IMR-90 (cell line): ENCODE measurements around the gene TMC1. TPM values are rescaled to one million over a fixed set of nuclear protein-coding genes. Genes with fewer than 3 reads are reported as not detected.

Experiments used
- ATAC-seq: fragments of 200-7000 bp; cut with Tn5 transposase; 2 replicates; pipeline ENCODE4 v1.9.1; 2020; ENCODE audit warnings: low read depth, mild to moderate bottlenecking, moderate library complexity
- BruUV-seq: library from RNA; stranded (reverse); fragments of 400-500 nt; replicated peaks from 2 replicates; lab custom pipeline; 2021; lab: Mats Ljungman, UMichigan
- CTCF ChIA-PET: fragments of 300-600 bp; formaldehyde crosslinking; extraction: SDS; loops from one replicate; lab custom pipeline; 2021; ENCODE audit warnings: antibody characterized with exemption; lab: Yijun Ruan, JAX
- POLR2A ChIA-PET: fragments of 300-600 bp; sonication (Branson Sonifier 250); formaldehyde crosslinking; loops from one replicate; lab custom pipeline; 2022; ENCODE audit warnings: antibody characterized with exemption; ENCODE audit not compliant: unreplicated experiment; lab: Charles Lee
- DNase-seq: peaks from one replicate; pipeline ENCODE4 v3.0.0; 2013
- H2AFZ ChIP-seq: replicated peaks from 2 replicates; pipeline ENCODE3; 2013; ENCODE audit warnings: low read length, mild to moderate bottlenecking; ENCODE audit not compliant: poor library complexity
- H2AK5ac ChIP-seq: 2 replicates; pipeline ENCODE4 v1.6.1; 2013; ENCODE audit warnings: low read depth, low read length, inconsistent platforms
- H2AK9ac ChIP-seq: replicated peaks from 2 replicates; pipeline ENCODE3; 2013; ENCODE audit warnings: mild to moderate bottlenecking, low read depth, low read length, moderate library complexity; ENCODE audit not compliant: poor library complexity
- H2BK120ac ChIP-seq: 2 replicates; pipeline ENCODE4 v1.6.1; 2013; ENCODE audit warnings: low read depth, low read length, inconsistent platforms
- H2BK15ac ChIP-seq: 3 replicates; pipeline ENCODE4 v1.6.1; 2013; ENCODE audit warnings: low read depth, low read length, inconsistent platforms
- H2BK20ac ChIP-seq: 2 replicates; pipeline ENCODE4 v1.6.1; 2013; ENCODE audit warnings: low read depth, mild to moderate bottlenecking, inconsistent platforms, low read length, moderate library complexity
- H2BK5ac ChIP-seq: 2 replicates; pipeline ENCODE4 v1.6.1; 2013; ENCODE audit warnings: mild to moderate bottlenecking, low read depth, low read length, inconsistent platforms; ENCODE audit not compliant: poor library complexity, severe bottlenecking
- H3K14ac ChIP-seq: replicated peaks from 2 replicates; pipeline ENCODE4 v1.6.1; 2013; ENCODE audit warnings: low read depth, low read length, inconsistent platforms
- H3K18ac ChIP-seq: 2 replicates; pipeline ENCODE4 v1.6.1; 2013; ENCODE audit warnings: low read depth, low read length, control low read depth
- H3K23ac ChIP-seq: 2 replicates; pipeline ENCODE4 v1.6.1; 2013; ENCODE audit warnings: low read depth, low read length, inconsistent platforms
- H3K27ac ChIP-seq: 2 replicates; pipeline ENCODE4 v1.5.1; 2013; ENCODE audit warnings: mild to moderate bottlenecking, control low read depth, low read length; ENCODE audit not compliant: insufficient read depth
- H3K27me3 ChIP-seq: 2 replicates; pipeline ENCODE4 v1.6.1; 2013; ENCODE audit warnings: low read length; ENCODE audit not compliant: control insufficient read depth, insufficient read depth
- H3K36me3 ChIP-seq: 2 replicates; pipeline ENCODE4 v1.6.1; 2013; ENCODE audit warnings: low read length, mixed read lengths; ENCODE audit not compliant: control insufficient read depth, insufficient read depth
- H3K4ac ChIP-seq: 2 replicates; pipeline ENCODE4 v1.6.1; 2013; ENCODE audit warnings: low read depth, low read length, inconsistent platforms
- H3K4me1 ChIP-seq: 2 replicates; pipeline ENCODE4 v1.6.1; 2013; ENCODE audit warnings: low read length, mixed read lengths; ENCODE audit not compliant: control insufficient read depth, insufficient read depth
- H3K4me2 ChIP-seq: 2 replicates; pipeline ENCODE4 v1.6.1; 2013; ENCODE audit warnings: low read depth, mild to moderate bottlenecking, control low read depth, low read length, moderate library complexity
- H3K4me3 ChIP-seq: 2 replicates; pipeline ENCODE4 v1.5.1; 2013; ENCODE audit warnings: low read depth, mild to moderate bottlenecking, control low read depth, low read length, moderate library complexity; ENCODE audit not compliant: insufficient read depth
- H3K56ac ChIP-seq: 2 replicates; pipeline ENCODE4 v1.6.1; 2013; ENCODE audit warnings: low read length, inconsistent platforms; ENCODE audit not compliant: insufficient read depth; ENCODE audit errors: extremely low read depth
- H3K79me1 ChIP-seq, 2 experiments: 2 replicates each; pipeline ENCODE4 v1.6.1; 2013; ENCODE audit warnings: low read length in 2 of 2, inconsistent platforms in 1 of 2, low read depth in 1 of 2
- H3K9ac ChIP-seq: 2 replicates; pipeline ENCODE4 v1.6.1; 2013; ENCODE audit warnings: low read depth, low read length, control low read depth
- H3K9me1 ChIP-seq: 2 replicates; pipeline ENCODE4 v1.6.1; 2013; ENCODE audit warnings: low read length, inconsistent platforms; ENCODE audit not compliant: insufficient read depth
- H3K9me3 ChIP-seq: 2 replicates; pipeline ENCODE4 v1.6.1; 2013; ENCODE audit warnings: low read length; ENCODE audit not compliant: control insufficient read depth, insufficient read depth
- H4K20me1 ChIP-seq: 2 replicates; pipeline ENCODE4 v1.6.1; 2013; ENCODE audit warnings: low read length, inconsistent platforms; ENCODE audit not compliant: insufficient read depth
- H4K5ac ChIP-seq: 2 replicates; pipeline ENCODE4 v1.6.1; 2013; ENCODE audit warnings: mild to moderate bottlenecking, low read depth, low read length, control low read depth
- H4K8ac ChIP-seq, 2 experiments: 2 replicates each; pipeline ENCODE4 v1.6.1; 2013; ENCODE audit warnings: low read depth in 2 of 2, low read length in 2 of 2, control low read depth in 1 of 2, inconsistent platforms in 1 of 2
- H4K91ac ChIP-seq: 2 replicates; pipeline ENCODE4 v1.6.1; 2013; ENCODE audit warnings: low read depth, low read length, inconsistent platforms; ENCODE audit not compliant: insufficient read depth
- BHLHE40 ChIP-seq: fragments of 150-350 bp; IDR thresholded peaks from 2 replicates; pipeline ENCODE4 v1.6.1; 2016; ENCODE audit warnings: mild to moderate bottlenecking, low read depth, low read length
- FOS ChIP-seq: fragments of 150-350 bp; IDR thresholded peaks from 2 replicates; pipeline ENCODE4 v1.6.1; 2016; ENCODE audit warnings: low read depth, low read length
- MAFK ChIP-seq: IDR thresholded peaks from 2 replicates; pipeline ENCODE4 v1.6.1; 2012; ENCODE audit warnings: low read depth, low read length, improper control_type of control experiment
- MXI1 ChIP-seq: IDR thresholded peaks from 2 replicates; pipeline ENCODE4 v1.6.1; 2012; ENCODE audit warnings: low read depth, mild to moderate bottlenecking, low read length, moderate library complexity, borderline replicate concordance
- NFE2L2 ChIP-seq: fragments of 150-350 bp; IDR thresholded peaks from 2 replicates; pipeline ENCODE4 v1.6.1; 2016; ENCODE audit warnings: low read depth, mild to moderate bottlenecking, low read length
- RAD21 ChIP-seq: IDR thresholded peaks from 2 replicates; pipeline ENCODE4 v1.6.1; 2012; ENCODE audit warnings: low read length, improper control_type of control experiment
- RFX5 ChIP-seq: IDR thresholded peaks from 2 replicates; pipeline ENCODE4 v1.8.0; 2012; ENCODE audit warnings: low read depth, mild to moderate bottlenecking, low read length, moderate library complexity
- WGBS, 2 experiments: methylation state at CpG; one replicate each; pipeline versions ENCODE4 v1.1.5 to v1.1.7; 2013; ENCODE audit warnings: missing lambda C conversion rate in 2 of 2; ENCODE audit not compliant: insufficient read length in 1 of 2; ENCODE audit errors: extremely low coverage in 2 of 2; 5-methylcytosine and 5-hydroxymethylcytosine counted together
- dilution Hi-C: fragments of 300-500 bp; cut with HindIII; formaldehyde crosslinking; loops from one replicate; pipeline ENCODE4 v1.14.3; 2018; ENCODE audit warnings: low sequenced_read_pairs; ENCODE audit not compliant: unreplicated experiment
- in situ Hi-C: fragments of 300-500 bp; cut with MboI; formaldehyde crosslinking; loops from 3 replicates; pipeline ENCODE4 v1.14.3; 2019; ENCODE audit warnings: low sequenced_read_pairs, inconsistent platforms, mixed read lengths
- intact Hi-C: fragments of 100-400 bp; cut with micrococcal nuclease; formaldehyde crosslinking; loops from 2 replicates; pipeline ENCODE4 v1.10.0; 2022
- polyA plus RNA-seq, 3 experiments: library from polyadenylated mRNA; depleted of rRNA; stranded (reverse); fragments of >200 nt; gene quantifications; 2 replicates each; pipeline ENCODE4 v1.2.3, GENCODE V29; 2012; ENCODE audit warnings: low replicate concordance in 1 of 3
- total RNA-seq: library from RNA; depleted of rRNA; stranded (reverse); fragments of >200 nt; gene quantifications from 2 replicates; pipeline ENCODE4 v1.2.3, GENCODE V29; 2012

TMC1 gene
- total and polyA plus RNA-seq, 2 of the 4 experiments (the other 2 are of a cell fraction), result not detected

DNA sequence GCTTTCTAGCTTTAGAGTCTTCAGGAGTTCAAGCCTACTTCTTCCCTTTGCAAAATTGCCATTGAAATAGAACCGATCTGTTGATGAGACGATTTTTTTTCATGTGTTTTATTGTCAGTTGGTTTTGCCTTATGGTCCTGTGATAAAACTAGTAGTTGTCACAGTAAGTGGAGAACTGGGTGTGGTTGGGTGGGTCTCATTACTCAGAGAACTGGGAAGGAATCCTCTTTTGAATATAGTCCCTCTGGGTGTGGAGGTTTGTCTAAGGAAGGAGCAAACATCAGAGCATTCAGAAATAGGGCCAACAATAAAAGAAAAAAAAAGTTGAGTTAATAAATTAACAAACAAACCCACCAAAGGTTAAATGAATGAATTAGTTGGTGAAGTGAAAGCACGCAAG, 362.5 kb downstream of the TMC1 start:
- BruUV-seq, result no TSS peak
- H2AK9ac ChIP-seq, result no peak overlapping the region

More for the DNA sequence above, 362.5 kb downstream of the TMC1 start:
- no peak overlapping the region for H2BK20ac ChIP-seq
- no peaks in the 10 kb centered on the region for H3K9me3 ChIP-seq
- intact Hi-C loops (no loop called here), in situ Hi-C loops (no loop called here), dilution Hi-C loops (no loop called here)
- H3K79me1 ChIP-seq, result no peaks in the 10 kb centered on the region
- H3K36me3 ChIP-seq, result no peaks in the 10 kb centered on the region
- H3K23ac ChIP-seq, result no peak overlapping the region
- no peak overlapping the region for H2BK15ac ChIP-seq
- no peak overlapping the region for H3K9ac ChIP-seq
- no peak overlapping the region for H3K14ac ChIP-seq
- ChIA-PET POLR2A (no interaction called here), CTCF (no interaction called here)
- no peak overlapping the region for H3K18ac ChIP-seq
- ATAC-seq (no peak), DNase-seq (no peak)
- H3K27me3 ChIP-seq, result no peaks in the 10 kb centered on the region
- H4K8ac ChIP-seq, result no peak overlapping the region
- no peak overlapping the region for H3K4me2 ChIP-seq
- no peak for TF ChIP-seq RAD21
- no peak for TF ChIP-seq MXI1
- no peak for TF ChIP-seq NFE2L2
- TF ChIP-seq BHLHE40, result no peak
- no peak for TF ChIP-seq FOS
- TF ChIP-seq MAFK, result no peak
- no peak for TF ChIP-seq RFX5
- no peak overlapping the region for H2AK5ac ChIP-seq
- no peak overlapping the region for H2BK120ac ChIP-seq
- H3K9me1 ChIP-seq, result no peaks in the 10 kb centered on the region
- no peak overlapping the region for H2AFZ ChIP-seq
- no CpG with 5 or more reads among the region's 3 CpGs for WGBS, 2 experiments
- no peak overlapping the region for H4K91ac ChIP-seq
- H4K5ac ChIP-seq, result no peak overlapping the region
- no peak overlapping the region for H3K4me3 ChIP-seq
- H3K56ac ChIP-seq, result no peak overlapping the region
- H2BK5ac ChIP-seq, result no peak overlapping the region
- no peak overlapping the region for H3K27ac ChIP-seq
- no peaks in the 10 kb centered on the region for H4K20me1 ChIP-seq
- H3K4me1 ChIP-seq, result no peaks in the 10 kb centered on the region
- H3K4ac ChIP-seq, result no peak overlapping the region
